HCT116 (cell line): ENCODE measurements around the gene LHB. TPM values are rescaled to one million over a fixed set of nuclear protein-coding genes. Genes with fewer than 3 reads are reported as not detected.

Source experiments
- ATAC-seq: fragments of 200-7000 bp; cut with Tn5 transposase; 2 replicates; pipeline ENCODE4 v1.9.1; 2020; ENCODE audit warnings: mild to moderate bottlenecking, moderate library complexity
- BruUV-seq: library from RNA; stranded (reverse); fragments of 400-500 nt; replicated peaks from 2 replicates; lab custom pipeline; 2021; lab: Mats Ljungman, UMichigan
- CTCF ChIA-PET: fragments of 300-600 bp; sonication (Branson Sonifier 250); formaldehyde crosslinking; loops from one replicate; lab custom pipeline; 2021; ENCODE audit warnings: antibody characterized with exemption; lab: Charles Lee
- POLR2A ChIA-PET: fragments of 300-600, 350-600 bp; sonication (Branson Sonifier 250); formaldehyde crosslinking; loops from one replicate; lab custom pipeline; 2021; ENCODE audit warnings: antibody characterized with exemption; lab: Charles Lee
- RAD21 ChIA-PET, 2 experiments: fragments of 300-600 bp; sonication (Branson Sonifier 250); formaldehyde crosslinking; loops; one replicate each; lab custom pipeline; 2023; ENCODE audit warnings: low total read pairs in 2 of 2; ENCODE audit not compliant: uncharacterized antibody in 2 of 2, unreplicated experiment in 2 of 2, low non-redundant PET in 1 of 2; lab: Charles Lee
- DNase-seq: peaks from one replicate; pipeline ENCODE4 v3.0.0-alpha.2; 2010; ENCODE audit warnings: low read depth, low spot score
- H2AFZ ChIP-seq: fragments of 200-600 bp; shearing (Covaris generic), sonication (generic); 2 replicates; pipeline ENCODE4 v1.6.1; 2017; ENCODE audit warnings: low read depth, mixed run types, mixed read lengths, antibody characterized with exemption, low read length; ENCODE audit not compliant: poor library complexity, severe bottlenecking
- H3K27ac ChIP-seq: 2 replicates; pipeline ENCODE4 v1.5.1; 2012; ENCODE audit warnings: low read depth, low read length
- H3K27me3 ChIP-seq: fragments of 200-600 bp; sonication (generic); 2 replicates; pipeline ENCODE4 v1.6.1; 2016; ENCODE audit warnings: mixed run types, low read length, mixed read lengths; ENCODE audit not compliant: insufficient read depth
- H3K36me3 ChIP-seq, 2 experiments: fragments of 200-500 bp in 1 of 2; fragments of 200-600 bp in 1 of 2; sonication (Bioruptor generic) in 1 of 2; sonication (generic) in 1 of 2; 2 replicates each; pipeline versions ENCODE4 v1.5.1 to v1.6.1; 2014 to 2016; ENCODE audit warnings: low read length in 2 of 2, inconsistent platforms in 1 of 2, mixed read lengths in 1 of 2, mixed run types in 1 of 2; ENCODE audit not compliant: insufficient read depth in 2 of 2, control insufficient read depth in 1 of 2
- H3K4me1 ChIP-seq, 2 experiments: fragments of 200-600 bp in 1 of 2; sonication (generic) in 1 of 2; 2 replicates each; pipeline versions ENCODE4 v1.5.1 to v1.6.1; 2012 to 2017; ENCODE audit warnings: low read length in 2 of 2, inconsistent platforms in 1 of 2, mild to moderate bottlenecking in 1 of 2, mixed read lengths in 1 of 2, mixed run types in 1 of 2, moderate library complexity in 1 of 2; ENCODE audit not compliant: insufficient read depth in 2 of 2, control insufficient read depth in 1 of 2
- H3K4me2 ChIP-seq: fragments of 200-600 bp; sonication (generic); 2 replicates; pipeline ENCODE4 v1.6.1; 2017; ENCODE audit warnings: mixed run types, low read length, mixed read lengths
- H3K4me3 ChIP-seq, 2 experiments: fragments of 200-600 bp in 1 of 2; sonication (generic) in 1 of 2; replicated peaks in 1 of 2; 2 replicates each; pipeline ENCODE4 v1.5.1; 2011 to 2016; ENCODE audit warnings: low read length in 2 of 2, control low read depth in 1 of 2, low read depth in 1 of 2, mild to moderate bottlenecking in 1 of 2, mixed read lengths in 1 of 2, mixed run types in 1 of 2
- H3K79me2 ChIP-seq: fragments of 200-600 bp; sonication (generic); 2 replicates; pipeline ENCODE4 v1.6.1; 2017; ENCODE audit warnings: mild to moderate bottlenecking, mixed run types, low read length, moderate library complexity, mixed read lengths; ENCODE audit not compliant: insufficient read depth
- H3K9ac ChIP-seq: fragments of 200-600 bp; sonication (generic); 2 replicates; pipeline ENCODE4 v1.6.1; 2016; ENCODE audit warnings: low read length, mixed read lengths
- H3K9me2 ChIP-seq: fragments of 200-600 bp; sonication (generic), shearing (Covaris generic); 2 replicates; pipeline ENCODE4 v1.6.1; 2017; ENCODE audit warnings: mixed run types, mild to moderate bottlenecking, moderate library complexity; ENCODE audit not compliant: insufficient read depth
- H3K9me3 ChIP-seq, 2 experiments: fragments of 200-500 bp in 1 of 2; fragments of 200-600 bp in 1 of 2; sonication (Bioruptor generic) in 1 of 2; sonication (generic) in 1 of 2; 2 replicates each; pipeline ENCODE4 v1.6.1; 2014 to 2017; ENCODE audit warnings: low read length in 2 of 2, mixed read lengths in 2 of 2, inconsistent platforms in 1 of 2, low read depth in 1 of 2, mild to moderate bottlenecking in 1 of 2, mixed run types in 1 of 2, moderate library complexity in 1 of 2; ENCODE audit not compliant: control insufficient read depth in 1 of 2, insufficient read depth in 1 of 2
- H4K20me1 ChIP-seq: fragments of 200-600 bp; sonication (generic), shearing (Covaris generic); 2 replicates; pipeline ENCODE4 v1.6.1; 2017; ENCODE audit warnings: mixed run types, mild to moderate bottlenecking, moderate library complexity; ENCODE audit not compliant: insufficient read depth
- CBX3 ChIP-seq: IDR thresholded peaks from 2 replicates; pipeline ENCODE4 v1.6.1; 2012; ENCODE audit warnings: low read depth
- CEBPB ChIP-seq: IDR thresholded peaks from 2 replicates; pipeline ENCODE4 v1.6.1; 2012; ENCODE audit warnings: low read depth
- JUND ChIP-seq: IDR thresholded peaks from 2 replicates; pipeline ENCODE4 v1.6.1; 2012
- POLR2AphosphoS5 ChIP-seq: IDR thresholded peaks from 2 replicates; pipeline ENCODE4 v1.6.1; 2011; ENCODE audit warnings: mild to moderate bottlenecking, low read depth, low read length, moderate library complexity
- RAD21 ChIP-seq: IDR thresholded peaks from 2 replicates; pipeline ENCODE4 v1.6.1; 2012; ENCODE audit warnings: low read depth, mild to moderate bottlenecking
- SIN3A ChIP-seq: IDR thresholded peaks from 2 replicates; pipeline ENCODE4 v1.6.1; 2012; ENCODE audit warnings: low read depth
- SP1 ChIP-seq: IDR thresholded peaks from 2 replicates; pipeline ENCODE4 v1.6.1; 2012; ENCODE audit warnings: low read depth
- SRF ChIP-seq: IDR thresholded peaks from 2 replicates; pipeline ENCODE4 v1.6.1; 2012; ENCODE audit warnings: low read depth
- YY1 ChIP-seq: IDR thresholded peaks from 2 replicates; pipeline ENCODE4 v1.6.1; 2011; ENCODE audit warnings: low read length, low read depth, moderate library complexity, mild to moderate bottlenecking; ENCODE audit not compliant: insufficient replicate concordance; ENCODE audit errors: extremely low read depth
- ZBTB33 ChIP-seq: IDR thresholded peaks from 2 replicates; pipeline ENCODE4 v1.6.1; 2011; ENCODE audit warnings: mild to moderate bottlenecking, low read length, moderate library complexity; ENCODE audit not compliant: insufficient replicate concordance; ENCODE audit errors: extremely low read depth
- intact Hi-C: fragments of 100-400 bp; cut with micrococcal nuclease; formaldehyde crosslinking; loops from 2 replicates; pipeline ENCODE4 v1.10.0; 2022
- total RNA-seq: library from RNA; stranded (reverse); gene quantifications from one replicate; pipeline ENCODE4 v1.2.1, GENCODE V29; 2021; ENCODE audit not compliant: unreplicated experiment
- TF ChIP-seq, protein P1 (sequence below): IDR thresholded peaks from 2 replicates; pipeline ENCODE4 v1.6.1; 2012; ENCODE audit warnings: low read depth
- TF ChIP-seq, protein P2 (sequence below), 3 experiments: fragments of 200-600 bp in 1 of 3; sonication (generic) in 1 of 3; IDR thresholded peaks in 2 of 3; conservative IDR thresholded peaks in 1 of 3; 2 replicates each; pipeline ENCODE4 v1.5.1; 2012 to 2017; ENCODE audit warnings: low read depth in 2 of 3, low read length in 2 of 3, antibody characterized with exemption in 1 of 3, borderline replicate concordance in 1 of 3, control low read depth in 1 of 3, mild to moderate bottlenecking in 1 of 3, mixed read lengths in 1 of 3, mixed run types in 1 of 3, moderate library complexity in 1 of 3; ENCODE audit not compliant: insufficient read depth in 1 of 3

LHB gene
- total RNA-seq, 1 experiment from 2014 or later = 3.7 TPM

GRCh38 chr19:49016067-49016839, 638 bp downstream of the LHB start:
- Histone ChIP-seq H3K79me2 (no peaks in the 10 kb centered on the region), H2AFZ (no peak overlapping the region), H3K27me3 (no peaks in the 10 kb centered on the region), H3K9ac (no peak overlapping the region), H3K9me2 (no peaks in the 10 kb centered on the region), H3K4me1 (peaks cover 21 to 43% of the 10 kb centered on the region in 2 experiments), H3K4me2 (no peak overlapping the region), H3K27ac (no peak overlapping the region), H3K36me3 (peaks cover 18 to 21% of the 10 kb centered on the region in 2 experiments), H3K9me3 (no peaks in the 10 kb centered on the region), H4K20me1 (no peaks in the 10 kb centered on the region), H3K4me3 (no peak overlapping the region)
- ChIA-PET CTCF (no interaction called here), POLR2A (no interaction called here), RAD21 (no interaction called here)
- TF ChIP-seq, protein P1, sequence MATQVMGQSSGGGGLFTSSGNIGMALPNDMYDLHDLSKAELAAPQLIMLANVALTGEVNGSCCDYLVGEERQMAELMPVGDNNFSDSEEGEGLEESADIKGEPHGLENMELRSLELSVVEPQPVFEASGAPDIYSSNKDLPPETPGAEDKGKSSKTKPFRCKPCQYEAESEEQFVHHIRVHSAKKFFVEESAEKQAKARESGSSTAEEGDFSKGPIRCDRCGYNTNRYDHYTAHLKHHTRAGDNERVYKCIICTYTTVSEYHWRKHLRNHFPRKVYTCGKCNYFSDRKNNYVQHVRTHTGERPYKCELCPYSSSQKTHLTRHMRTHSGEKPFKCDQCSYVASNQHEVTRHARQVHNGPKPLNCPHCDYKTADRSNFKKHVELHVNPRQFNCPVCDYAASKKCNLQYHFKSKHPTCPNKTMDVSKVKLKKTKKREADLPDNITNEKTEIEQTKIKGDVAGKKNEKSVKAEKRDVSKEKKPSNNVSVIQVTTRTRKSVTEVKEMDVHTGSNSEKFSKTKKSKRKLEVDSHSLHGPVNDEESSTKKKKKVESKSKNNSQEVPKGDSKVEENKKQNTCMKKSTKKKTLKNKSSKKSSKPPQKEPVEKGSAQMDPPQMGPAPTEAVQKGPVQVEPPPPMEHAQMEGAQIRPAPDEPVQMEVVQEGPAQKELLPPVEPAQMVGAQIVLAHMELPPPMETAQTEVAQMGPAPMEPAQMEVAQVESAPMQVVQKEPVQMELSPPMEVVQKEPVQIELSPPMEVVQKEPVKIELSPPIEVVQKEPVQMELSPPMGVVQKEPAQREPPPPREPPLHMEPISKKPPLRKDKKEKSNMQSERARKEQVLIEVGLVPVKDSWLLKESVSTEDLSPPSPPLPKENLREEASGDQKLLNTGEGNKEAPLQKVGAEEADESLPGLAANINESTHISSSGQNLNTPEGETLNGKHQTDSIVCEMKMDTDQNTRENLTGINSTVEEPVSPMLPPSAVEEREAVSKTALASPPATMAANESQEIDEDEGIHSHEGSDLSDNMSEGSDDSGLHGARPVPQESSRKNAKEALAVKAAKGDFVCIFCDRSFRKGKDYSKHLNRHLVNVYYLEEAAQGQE = no peak
- TF ChIP-seq SRF = no peak
- no peak for TF ChIP-seq CEBPB
- no peak for DNase-seq
- intact Hi-C loops = no loop called here
- no TSS peak for BruUV-seq
- no peak for ATAC-seq

DNA sequence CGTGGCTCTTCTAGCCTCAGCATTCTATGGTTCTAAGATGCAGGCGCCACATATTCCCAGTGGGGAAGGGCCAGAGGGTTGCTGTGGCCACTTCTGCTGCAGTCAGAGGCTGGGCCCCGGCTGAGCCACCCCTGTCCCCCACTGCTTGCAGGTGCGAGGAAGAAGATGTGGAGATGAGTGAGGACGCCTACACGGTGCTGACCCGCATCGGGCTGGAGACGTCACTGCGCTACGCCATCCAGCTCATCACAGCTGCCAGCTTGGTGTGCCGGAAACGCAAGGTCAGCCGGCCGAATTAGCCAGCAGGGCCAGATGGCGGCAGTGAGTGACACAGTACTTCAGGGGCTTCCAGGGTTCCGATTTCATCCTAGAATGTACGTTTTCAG, 2.0 kb downstream of the LHB start:
- DNase-seq (no peak), ATAC-seq (no peak)
- ChIA-PET RAD21 (no interaction called here), CTCF (no interaction called here), POLR2A (no interaction called here)
- no TSS peak for BruUV-seq
- Histone ChIP-seq H3K27me3 (no peaks in the 10 kb centered on the region), H4K20me1 (no peaks in the 10 kb centered on the region), H3K4me2 (no peak overlapping the region), H3K9ac (no peak overlapping the region), H3K27ac (no peak overlapping the region), H3K9me2 (no peaks in the 10 kb centered on the region), H3K79me2 (no peaks in the 10 kb centered on the region), H3K4me1 (peaks cover 7 to 29% of the 10 kb centered on the region in 2 experiments), H3K9me3 (no peaks in the 10 kb centered on the region), H2AFZ (no peak overlapping the region), H3K4me3 (no peak overlapping the region), H3K36me3 (peaks cover 31 to 34% of the 10 kb centered on the region in 2 experiments)
- intact Hi-C loops = no loop called here
- TF ChIP-seq YY1 (no peak), JUND (no peak), RAD21 (no peak), SP1 (no peak), CBX3 (no peak), SIN3A (no peak), ZBTB33 (no peak), POLR2AphosphoS5 (no peak)
- TF ChIP-seq, protein P2, sequence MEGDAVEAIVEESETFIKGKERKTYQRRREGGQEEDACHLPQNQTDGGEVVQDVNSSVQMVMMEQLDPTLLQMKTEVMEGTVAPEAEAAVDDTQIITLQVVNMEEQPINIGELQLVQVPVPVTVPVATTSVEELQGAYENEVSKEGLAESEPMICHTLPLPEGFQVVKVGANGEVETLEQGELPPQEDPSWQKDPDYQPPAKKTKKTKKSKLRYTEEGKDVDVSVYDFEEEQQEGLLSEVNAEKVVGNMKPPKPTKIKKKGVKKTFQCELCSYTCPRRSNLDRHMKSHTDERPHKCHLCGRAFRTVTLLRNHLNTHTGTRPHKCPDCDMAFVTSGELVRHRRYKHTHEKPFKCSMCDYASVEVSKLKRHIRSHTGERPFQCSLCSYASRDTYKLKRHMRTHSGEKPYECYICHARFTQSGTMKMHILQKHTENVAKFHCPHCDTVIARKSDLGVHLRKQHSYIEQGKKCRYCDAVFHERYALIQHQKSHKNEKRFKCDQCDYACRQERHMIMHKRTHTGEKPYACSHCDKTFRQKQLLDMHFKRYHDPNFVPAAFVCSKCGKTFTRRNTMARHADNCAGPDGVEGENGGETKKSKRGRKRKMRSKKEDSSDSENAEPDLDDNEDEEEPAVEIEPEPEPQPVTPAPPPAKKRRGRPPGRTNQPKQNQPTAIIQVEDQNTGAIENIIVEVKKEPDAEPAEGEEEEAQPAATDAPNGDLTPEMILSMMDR (IDR thresholded peaks at IDR 0.05 in 2 of 3, conservative IDR thresholded peaks at IDR 0.05 in 1 of 3; ENCODE audit: borderline replicate concordance in 1 of 3, insufficient read depth in 1 of 3, low read depth in 2 of 3, low read length in 2 of 3) = no peak
